ENCODE measurements around the gene CAMSAP3. TPM values are rescaled to one million over a fixed set of nuclear protein-coding genes. Genes with fewer than 3 reads are reported as not detected.

The CAMSAP3 gene
- total and polyA plus RNA-seq, 10 of the 15 experiments (the other 5 are each of a cell fraction or from before 2014, with no cell fraction given), result 0.03 to 6.3 (median 0.72) TPM

GRCh38 chr19:7607874-7608560, 12.4 kb downstream of the CAMSAP3 start:
- POLR2A ChIA-PET, result interaction anchor here (1.1 kb wide), 1 partner anchor 10 kb away, joined by 3 read pairs; no protein-coding TSS in a partner anchor
- no peak overlapping the region for H3K27ac ChIP-seq (ENCODE audit: control insufficient read depth, insufficient read depth)
- H3K4me1 ChIP-seq (ENCODE audit: control insufficient read depth, insufficient read depth, low read length), result no peaks in the 10 kb centered on the region
- H2AFZ ChIP-seq (ENCODE audit: control insufficient read depth, low read depth, low read length), result no peak overlapping the region
- CTCF ChIA-PET, result no interaction called here
- H3K79me2 ChIP-seq (ENCODE audit: control insufficient read depth, insufficient read depth, low read length), result no peaks in the 10 kb centered on the region
- TF ChIP-seq ELK1 (IDR thresholded peaks at IDR 0.05; ENCODE audit: low read depth, low read length) (no peak), CEBPZ (IDR thresholded peaks at IDR 0.05; ENCODE audit: low read depth, low read length) (no peak), E2F8 (IDR thresholded peaks at IDR 0.05; ENCODE audit: low read depth, partially characterized antibody) (no peak), EED (IDR thresholded peaks at IDR 0.05; ENCODE audit: low read depth) (no peak), SKIL (IDR thresholded peaks at IDR 0.05; ENCODE audit: low read depth, poor library complexity, severe bottlenecking) (no peak), HSF1 (IDR thresholded peaks at IDR 0.05; ENCODE audit: low read depth, low read length) (no peak), ATF3 (IDR thresholded peaks at IDR 0.05; ENCODE audit: borderline replicate concordance, extremely low read depth, low read depth, low read length) (no peak)
- SMC1A ChIA-PET (ENCODE audit: uncharacterized antibody, unreplicated experiment), result interaction anchor here (1.4 kb wide), 1 partner anchor 29 kb away, joined by 4 read pairs; no protein-coding TSS in a partner anchor
- no peak for DNase-seq (ENCODE audit: low read depth, low spot score)
- 83% methylated on average over 19 of the region's 25 CpGs for WGBS (ENCODE audit: insufficient coverage, insufficient replicate concordance, low lambda C conversion rate, missing lambda C conversion rate)
- no peaks in the 10 kb centered on the region for H3K27me3 ChIP-seq (replicated peaks in 1 of 2; ENCODE audit: control insufficient read depth in 2 of 2, insufficient read depth in 2 of 2, low read length in 1 of 2)
- intact Hi-C loops (cut with micrococcal nuclease; ENCODE audit: unreplicated experiment) (no loop called here), in situ Hi-C loops (cut with MboI) (no loop called here)
- no peak overlapping the region for H3K4me3 ChIP-seq
- no peak overlapping the region for H3K9ac ChIP-seq (ENCODE audit: control insufficient read depth, insufficient read depth, low read length)
- no TSS peak for BruUV-seq (replicated peaks)
- RAD21 ChIA-PET (ENCODE audit: unreplicated experiment), result interaction anchor here (0.6 kb wide), 1 partner anchor 43 kb away, joined by 3 read pairs; no protein-coding TSS in a partner anchor
- H3K36me3 ChIP-seq (ENCODE audit: control insufficient read depth in 2 of 2, insufficient read depth in 2 of 2, low read length in 1 of 2), result no peaks in the 10 kb centered on the region
- no peaks in the 10 kb centered on the region for H3K9me3 ChIP-seq (replicated peaks; ENCODE audit: control insufficient read depth, insufficient read depth, low read length)
- no peak overlapping the region for H3K4me2 ChIP-seq (ENCODE audit: control insufficient read depth, insufficient read depth)
- no peak for ATAC-seq
- no peak for FAIRE-seq
- no peaks in the 10 kb centered on the region for H4K20me1 ChIP-seq (ENCODE audit: control insufficient read depth, insufficient read depth)
